ENCODE results near the gene BMP6.

DNA sequence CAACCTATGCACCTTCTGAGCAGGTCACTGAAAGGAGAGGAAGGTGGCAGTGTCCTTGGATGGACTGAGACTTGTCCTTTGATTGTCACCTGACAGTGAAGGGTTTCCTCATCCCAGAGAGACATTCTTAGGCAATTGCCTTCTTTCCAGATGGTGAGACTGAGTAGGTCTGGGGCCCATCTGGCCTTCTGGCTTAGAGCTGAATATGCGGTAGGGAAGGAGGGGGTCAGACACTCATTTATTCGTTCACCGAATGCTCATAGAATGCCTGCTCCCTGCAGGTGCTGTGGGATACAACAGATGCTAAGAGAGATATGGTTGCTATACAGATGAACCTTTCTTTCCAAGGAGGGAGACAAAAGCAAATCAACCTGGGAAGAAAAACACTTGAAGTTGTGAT, 76.8 kb downstream of the BMP6 start:
- no peak for TF ChIP-seq EP300 (IDR thresholded peaks at IDR 0.05)
- TF ChIP-seq POLR2A (IDR thresholded peaks at IDR 0.05), result no peak

All from sigmoid colon (tissue), 4 donors.